B cell (primary cell): ENCODE results near the gene AGBL4.
"Not testable (repeated sequence)": the region's sequence is repeated elsewhere in the genome, so short reads cannot be mapped to it uniquely, and the experiment has no call there.

Experiments used
- CTCF ChIP-seq: fragments of 200-600 bp; IDR thresholded peaks from one replicate; pipeline ENCODE4 v1.8.0; 2022; ENCODE audit warnings: antibody characterized with exemption, mild to moderate bottlenecking
- EZH2 ChIP-seq: IDR thresholded peaks from 2 replicates; pipeline ENCODE4 v1.6.1; 2012; ENCODE audit warnings: borderline replicate concordance, low read depth, mild to moderate bottlenecking, moderate library complexity, low read length; ENCODE audit not compliant: insufficient read depth, poor library complexity, severe bottlenecking

DNA sequence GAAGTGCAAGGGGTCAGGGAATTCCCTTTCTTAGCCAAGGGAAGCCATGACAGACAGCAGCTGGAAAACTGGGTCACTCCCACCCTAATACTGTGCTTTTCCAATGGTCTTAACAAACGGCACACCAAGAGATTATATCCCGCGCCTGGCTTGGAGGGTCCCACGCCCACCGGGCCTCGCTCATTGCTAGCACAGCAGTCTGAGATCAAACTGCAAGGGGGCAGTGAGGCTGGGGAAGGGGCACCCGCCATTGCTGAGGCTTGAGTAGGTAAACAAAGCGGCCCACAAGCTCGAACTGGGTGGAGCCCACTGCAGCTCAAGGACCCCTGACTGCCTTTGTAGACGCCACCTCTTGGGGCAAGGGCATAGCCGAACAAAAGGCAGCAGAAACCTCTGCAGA lies 108.5 kb downstream of the AGBL4 start:
- not testable (repeated sequence) for TF ChIP-seq CTCF, EZH2
